Lung (tissue), 12 donors: ENCODE data around the gene GLYATL3. TPM values are rescaled to one million over a fixed set of nuclear protein-coding genes. Genes with fewer than 3 reads are reported as not detected.
A peak's percentile ranks its signal among the peaks of the same experiment; 100 is the strongest.

ENCODE experiments used
- ATAC-seq: fragments of 200-7000 bp; cut with Tn5 transposase; one replicate; pipeline ENCODE4 v1.9.1; 2020; ENCODE audit warnings: moderate number of reproducible peaks; ENCODE audit not compliant: insufficient read depth, low FRiP score
- DNase-seq, 3 donors: peaks; one replicate each; pipeline ENCODE4 v3.0.0-alpha.2; 2013 to 2017
- H3K27ac ChIP-seq, 2 donors: one replicate each; pipeline ENCODE4 v1.5.1; 2013; ENCODE audit warnings: mild to moderate bottlenecking in 2 of 2, moderate library complexity in 2 of 2, control low read depth in 1 of 2, inconsistent platforms in 1 of 2, low read depth in 1 of 2, low read length in 1 of 2
- H3K27me3 ChIP-seq, 3 donors: one replicate each; pipeline ENCODE4 v1.5.1; 2013; ENCODE audit warnings: low read length in 2 of 3; ENCODE audit not compliant: control insufficient read depth in 3 of 3, insufficient read depth in 3 of 3
- H3K36me3 ChIP-seq, 4 donors: one replicate each; pipeline ENCODE4 v1.5.1; 2013; ENCODE audit warnings: low read length in 4 of 4, mild to moderate bottlenecking in 1 of 4, moderate library complexity in 1 of 4; ENCODE audit not compliant: control insufficient read depth in 4 of 4, insufficient read depth in 4 of 4
- H3K4me1 ChIP-seq, 5 donors: one replicate each; pipeline ENCODE4 v1.5.1; 2013; ENCODE audit warnings: low read length in 5 of 5, mild to moderate bottlenecking in 2 of 5, moderate library complexity in 1 of 5; ENCODE audit not compliant: control insufficient read depth in 5 of 5, insufficient read depth in 5 of 5
- H3K4me3 ChIP-seq: one replicate; pipeline ENCODE4 v1.5.1; 2013; ENCODE audit warnings: mild to moderate bottlenecking, control low read depth, moderate library complexity
- H3K9ac ChIP-seq, 2 donors: one replicate each; pipeline ENCODE4 v1.5.1; 2013; ENCODE audit warnings: low read length in 2 of 2, control low read depth in 1 of 2; ENCODE audit not compliant: insufficient read depth in 1 of 2
- H3K9me3 ChIP-seq, 4 donors: one replicate each; pipeline ENCODE4 v1.5.1; 2013; ENCODE audit warnings: low read length in 3 of 4, mild to moderate bottlenecking in 1 of 4, moderate library complexity in 1 of 4; ENCODE audit not compliant: control insufficient read depth in 4 of 4, insufficient read depth in 3 of 4
- WGBS, 2 donors: extraction: QIAGEN DNeasy Blood & Tissue Kit; methylation state at CpG; one replicate each; pipeline ENCODE4 v1.1.7; 2013; 5-methylcytosine and 5-hydroxymethylcytosine counted together
- polyA plus RNA-seq, 2 donors: library from polyadenylated mRNA; stranded (reverse); fragments of 200-250 nt; gene quantifications; one replicate each; pipeline ENCODE4 v1.2.1, GENCODE V29; 2013
- total RNA-seq, 2 donors: library from RNA; depleted of rRNA in 1 of 2; stranded (reverse); fragments of >200 nt in 1 of 2; gene quantifications; one replicate each; pipeline ENCODE4 v1.2.1, GENCODE V29; 2014 to 2021
- TF ChIP-seq, protein P1 (sequence below): IDR thresholded peaks from 2 replicates; pipeline ENCODE4 v1.5.1; 2012; ENCODE audit warnings: mild to moderate bottlenecking; ENCODE audit errors: control extremely low read depth, extremely low read depth
- donor health status: control.
- donor health status: control.
- donor health status: Bipolar disorder and iron deficiency.
- donor health status: healthy.
- donor health status: DM: yes; HTN: yes; CAD: no.

Gene GLYATL3
- total and polyA plus RNA-seq, 4 donors, result not detected

- H3K9me3 ChIP-seq, result no peaks in the 10 kb centered on the region
- no peak overlapping the region for H3K4me3 ChIP-seq
- DNase-seq (no peak), ATAC-seq (no peak)
- H3K36me3 ChIP-seq, result no peaks in the 10 kb centered on the region
- H3K4me1 ChIP-seq, result no peaks in the 10 kb centered on the region
- H3K9ac ChIP-seq, result no peak overlapping the region
- H3K27me3 ChIP-seq, result no peaks in the 10 kb centered on the region
- H3K27ac ChIP-seq, result no peak overlapping the region
- 57 to 73% methylated on average over 3 of the region's 3 CpGs for WGBS, 2 donors
- TF ChIP-seq, protein P1, sequence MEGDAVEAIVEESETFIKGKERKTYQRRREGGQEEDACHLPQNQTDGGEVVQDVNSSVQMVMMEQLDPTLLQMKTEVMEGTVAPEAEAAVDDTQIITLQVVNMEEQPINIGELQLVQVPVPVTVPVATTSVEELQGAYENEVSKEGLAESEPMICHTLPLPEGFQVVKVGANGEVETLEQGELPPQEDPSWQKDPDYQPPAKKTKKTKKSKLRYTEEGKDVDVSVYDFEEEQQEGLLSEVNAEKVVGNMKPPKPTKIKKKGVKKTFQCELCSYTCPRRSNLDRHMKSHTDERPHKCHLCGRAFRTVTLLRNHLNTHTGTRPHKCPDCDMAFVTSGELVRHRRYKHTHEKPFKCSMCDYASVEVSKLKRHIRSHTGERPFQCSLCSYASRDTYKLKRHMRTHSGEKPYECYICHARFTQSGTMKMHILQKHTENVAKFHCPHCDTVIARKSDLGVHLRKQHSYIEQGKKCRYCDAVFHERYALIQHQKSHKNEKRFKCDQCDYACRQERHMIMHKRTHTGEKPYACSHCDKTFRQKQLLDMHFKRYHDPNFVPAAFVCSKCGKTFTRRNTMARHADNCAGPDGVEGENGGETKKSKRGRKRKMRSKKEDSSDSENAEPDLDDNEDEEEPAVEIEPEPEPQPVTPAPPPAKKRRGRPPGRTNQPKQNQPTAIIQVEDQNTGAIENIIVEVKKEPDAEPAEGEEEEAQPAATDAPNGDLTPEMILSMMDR, result no peak
Observed at GRCh38 chr6:49528571-49528970, 28.8 kb downstream of the GLYATL3 start.

DNA sequence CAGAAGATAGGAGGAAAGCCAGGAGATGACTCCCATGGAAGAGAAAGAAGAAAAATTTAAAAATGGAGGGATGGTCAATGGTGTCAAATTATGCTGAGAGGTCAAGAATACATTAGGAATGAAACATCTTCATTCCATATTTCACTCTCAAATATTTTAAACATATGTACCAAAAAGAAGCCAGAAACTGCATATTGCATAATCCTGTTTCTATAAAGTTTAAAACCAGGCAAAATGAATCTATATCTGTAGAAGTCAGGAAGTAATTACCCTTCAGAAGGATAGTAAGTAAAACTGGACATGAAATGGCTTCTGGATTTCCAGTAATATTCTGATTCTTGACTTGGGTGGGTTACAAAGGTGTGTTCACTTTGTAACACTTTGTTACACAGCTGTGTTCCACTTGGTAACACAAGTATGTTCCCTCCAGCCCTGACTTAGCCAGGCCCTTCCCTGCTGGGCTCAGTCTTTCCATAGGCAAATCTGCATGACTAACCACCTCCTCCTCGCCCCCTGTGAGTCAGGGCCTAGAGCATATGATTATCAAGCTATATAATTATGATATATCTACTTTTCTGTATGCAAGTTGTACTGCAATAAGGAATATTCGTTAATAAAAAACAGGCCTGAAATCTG is 30.5 kb downstream of the GLYATL3 start:
- no peak for DNase-seq
- WGBS, 2 donors, result 82 to 93% methylated on average over 2 of the region's 2 CpGs
- no peak overlapping the region for H3K27ac ChIP-seq
- H3K27me3 ChIP-seq, result no peaks in the 10 kb centered on the region
- H3K36me3 ChIP-seq, result no peaks in the 10 kb centered on the region
- no peak for ATAC-seq
- no peaks in the 10 kb centered on the region for H3K9me3 ChIP-seq
- TF ChIP-seq, protein P1, result no peak
- H3K4me1 ChIP-seq, result no peaks in the 10 kb centered on the region
- H3K9ac ChIP-seq, result no peak overlapping the region
- no peak overlapping the region for H3K4me3 ChIP-seq

DNA sequence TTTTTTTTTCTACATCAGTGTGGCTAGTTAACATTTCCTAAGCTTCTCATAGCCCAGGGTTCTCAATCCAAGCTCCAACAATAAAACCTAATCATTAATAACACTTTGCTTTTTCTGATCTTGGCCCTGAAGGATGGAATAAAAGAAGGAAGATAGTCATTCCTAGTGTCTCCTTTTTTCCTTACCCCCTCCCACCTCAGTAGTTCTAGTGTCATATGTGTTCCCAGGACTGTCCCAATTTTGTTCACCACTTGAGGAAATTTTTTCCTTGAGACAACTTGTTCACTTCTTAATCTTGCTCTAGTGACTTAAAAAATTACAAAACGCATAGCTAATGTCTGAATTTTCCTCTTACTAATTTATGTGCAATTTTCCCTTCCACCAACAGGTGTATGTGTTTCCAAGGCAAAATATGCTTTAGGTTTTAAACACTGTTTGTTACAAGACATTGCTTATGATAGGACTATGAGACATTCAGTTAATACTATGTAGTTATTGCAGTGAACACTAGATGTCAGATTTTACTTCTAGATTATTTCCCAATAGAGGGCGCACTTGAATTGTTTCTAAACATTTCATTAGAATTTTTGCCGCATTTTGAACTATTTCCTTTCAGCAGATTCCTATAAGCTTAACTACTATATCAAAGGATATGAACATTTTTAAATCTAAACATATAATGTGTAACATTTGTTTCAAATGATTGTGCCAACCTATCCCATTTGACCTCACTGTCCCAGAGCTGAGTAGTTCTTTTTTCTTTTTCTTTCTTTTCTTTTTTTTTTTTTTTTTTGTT is 32.2 kb downstream of the GLYATL3 start:
- Histone ChIP-seq H3K9me3 (no peaks in the 10 kb centered on the region), H3K27me3 (no peaks in the 10 kb centered on the region), H3K4me3 (no peak overlapping the region), H3K27ac (no peak overlapping the region), H3K9ac (peak overlapping the region in 1 of 2 donors; percentile 45), H3K4me1 (no peaks in the 10 kb centered on the region), H3K36me3 (no peaks in the 10 kb centered on the region)
- 4 to 8% methylated on average over 3 of the region's 3 CpGs for WGBS, 2 donors
- peak; percentile 92 for ATAC-seq
- peak in 2 of 3 donors; percentile 78 to 82 for DNase-seq
- TF ChIP-seq, protein P1, result peak; percentile 55
